NCI-H1092 (cell line): ENCODE measurements around the gene MED13.
"Not testable (repeated sequence)": the region's sequence is repeated elsewhere in the genome, so short reads cannot be mapped to it uniquely, and the experiment has no call there.

Experiments used
- DNase-seq: peaks from one replicate; lab custom pipeline; 2025; lab: John Stamatoyannopoulos, UW

Gene MED13

GRCh38 chr17:62086737-62087136 lies 21.7 kb upstream of the MED13 start:
- DNase-seq, result no peak

GRCh38 chr17:62085511-62086408 lies 20.7 kb upstream of the MED13 start:
- DNase-seq, result no peak

- DNase-seq, result no peak
Measured at GRCh38 chr17:62084585-62084984, 19.5 kb upstream of the MED13 start.

GRCh38 chr17:62083651-62084050 lies 18.6 kb upstream of the MED13 start:
- no peak for DNase-seq

- no peak for DNase-seq
Measured at GRCh38 chr17:62080647-62081046, 15.6 kb upstream of the MED13 start.

- no peak for DNase-seq
Measured at GRCh38 chr17:62078009-62078408, 12.9 kb upstream of the MED13 start.

- DNase-seq, result no peak
Measured at GRCh38 chr17:62076864-62077788, 12.0 kb upstream of the MED13 start.

- no peak for DNase-seq
Measured at GRCh38 chr17:62075308-62075815, 10.3 kb upstream of the MED13 start.

GRCh38 chr17:62073993-62074392 lies 8.9 kb upstream of the MED13 start:
- no peak for DNase-seq

- DNase-seq, result not testable (repeated sequence)
Measured at GRCh38 chr17:62072855-62073254, 7.8 kb upstream of the MED13 start.

- no peak for DNase-seq
Measured at GRCh38 chr17:62070900-62071299, 5.8 kb upstream of the MED13 start.

GRCh38 chr17:62067165-62068145 lies 2.4 kb upstream of the MED13 start:
- no peak for DNase-seq

- peak; percentile 97 for DNase-seq
Measured at GRCh38 chr17:62065611-62066468, 762 bp upstream of the MED13 start.

- no peak for DNase-seq
Measured at GRCh38 chr17:62064029-62064790, 868 bp downstream of the MED13 start.

GRCh38 chr17:62062944-62063343 lies 2.1 kb downstream of the MED13 start:
- no peak for DNase-seq

GRCh38 chr17:62062302-62062701 lies 2.8 kb downstream of the MED13 start:
- no peak for DNase-seq

GRCh38 chr17:62059414-62059813 lies 5.7 kb downstream of the MED13 start:
- DNase-seq, result no peak

GRCh38 chr17:62058611-62059010 lies 6.5 kb downstream of the MED13 start:
- no peak for DNase-seq

GRCh38 chr17:62057696-62058095 lies 7.4 kb downstream of the MED13 start:
- no peak for DNase-seq
